Osteocyte (in vitro differentiated cells): ENCODE measurements around the gene SAV1. TPM values are rescaled to one million over a fixed set of nuclear protein-coding genes. Genes with fewer than 3 reads are reported as not detected.
A peak's percentile ranks its signal among the peaks of the same experiment; 100 is the strongest.
"Not testable (repeated sequence)": the region's sequence is repeated elsewhere in the genome, so short reads cannot be mapped to it uniquely, and the experiment has no call there.

Experiments used
- DNase-seq: peaks from one replicate; pipeline ENCODE4 v3.0.0; 2021; ENCODE audit warnings: mixed read lengths; ENCODE audit not compliant: unreplicated experiment; ENCODE audit errors: extremely low spot score
- H3K27ac Mint-ChIP-seq: one replicate; pipeline ENCODE4 v1.8.0; 2021; ENCODE audit warnings: mild to moderate bottlenecking, mixed read lengths; ENCODE audit not compliant: unreplicated experiment
- H3K27me3 Mint-ChIP-seq: one replicate; pipeline ENCODE4 v1.8.0; 2021; ENCODE audit warnings: mixed read lengths; ENCODE audit not compliant: unreplicated experiment
- H3K36me3 Mint-ChIP-seq: one replicate; pipeline ENCODE4 v1.8.0; 2021; ENCODE audit warnings: mixed read lengths; ENCODE audit not compliant: unreplicated experiment
- H3K4me1 Mint-ChIP-seq: one replicate; pipeline ENCODE4 v1.8.0; 2021; ENCODE audit warnings: mixed read lengths; ENCODE audit not compliant: unreplicated experiment
- H3K4me3 Mint-ChIP-seq: one replicate; pipeline ENCODE4 v1.8.0; 2021; ENCODE audit warnings: mild to moderate bottlenecking, moderate library complexity, mixed read lengths; ENCODE audit not compliant: unreplicated experiment
- H3K9me3 Mint-ChIP-seq: one replicate; pipeline ENCODE4 v1.8.0; 2021; ENCODE audit warnings: mixed read lengths; ENCODE audit not compliant: unreplicated experiment
- total RNA-seq: library from RNA; stranded (reverse); gene quantifications from 2 replicates; pipeline ENCODE4 v1.2.1, GENCODE V29; 2021
- TF ChIP-seq, protein P1 (sequence below): fragments of 200-600 bp; sonication (generic); IDR thresholded peaks from 2 replicates; pipeline ENCODE4 v1.5.0; 2021; ENCODE audit warnings: antibody characterized with exemption, mild to moderate bottlenecking, moderate library complexity

Gene SAV1
- total RNA-seq, 1 donor from 2014 or later, result 47.9 TPM

DNA sequence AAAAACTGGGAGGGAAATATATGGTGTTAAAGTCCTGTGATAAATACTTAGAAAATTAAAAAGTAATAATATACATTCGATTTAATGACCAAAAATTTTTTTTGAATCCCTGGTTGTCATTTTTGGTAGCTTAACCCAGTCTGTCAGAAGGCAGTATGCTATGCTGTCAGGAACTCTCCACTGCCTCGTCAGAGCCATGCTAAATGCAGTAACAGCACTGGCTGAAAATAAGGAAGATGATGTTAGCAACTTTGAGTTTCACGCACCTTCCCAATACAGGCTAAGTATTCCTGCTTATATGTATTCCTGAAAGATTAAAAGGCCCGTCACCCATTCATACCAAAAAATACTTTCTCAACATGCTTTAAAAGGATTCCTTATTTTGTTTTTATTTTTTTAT, 34.2 kb downstream of the SAV1 start:
- H3K9me3 Mint-ChIP-seq, result no peaks in the 10 kb centered on the region
- no peak overlapping the region for H3K27ac Mint-ChIP-seq
- TF ChIP-seq, protein P1, sequence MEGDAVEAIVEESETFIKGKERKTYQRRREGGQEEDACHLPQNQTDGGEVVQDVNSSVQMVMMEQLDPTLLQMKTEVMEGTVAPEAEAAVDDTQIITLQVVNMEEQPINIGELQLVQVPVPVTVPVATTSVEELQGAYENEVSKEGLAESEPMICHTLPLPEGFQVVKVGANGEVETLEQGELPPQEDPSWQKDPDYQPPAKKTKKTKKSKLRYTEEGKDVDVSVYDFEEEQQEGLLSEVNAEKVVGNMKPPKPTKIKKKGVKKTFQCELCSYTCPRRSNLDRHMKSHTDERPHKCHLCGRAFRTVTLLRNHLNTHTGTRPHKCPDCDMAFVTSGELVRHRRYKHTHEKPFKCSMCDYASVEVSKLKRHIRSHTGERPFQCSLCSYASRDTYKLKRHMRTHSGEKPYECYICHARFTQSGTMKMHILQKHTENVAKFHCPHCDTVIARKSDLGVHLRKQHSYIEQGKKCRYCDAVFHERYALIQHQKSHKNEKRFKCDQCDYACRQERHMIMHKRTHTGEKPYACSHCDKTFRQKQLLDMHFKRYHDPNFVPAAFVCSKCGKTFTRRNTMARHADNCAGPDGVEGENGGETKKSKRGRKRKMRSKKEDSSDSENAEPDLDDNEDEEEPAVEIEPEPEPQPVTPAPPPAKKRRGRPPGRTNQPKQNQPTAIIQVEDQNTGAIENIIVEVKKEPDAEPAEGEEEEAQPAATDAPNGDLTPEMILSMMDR, result no peak
- no peaks in the 10 kb centered on the region for H3K27me3 Mint-ChIP-seq
- no peak for DNase-seq
- H3K4me3 Mint-ChIP-seq, result no peak overlapping the region
- peaks cover 37% of the 10 kb centered on the region for H3K36me3 Mint-ChIP-seq
- peaks cover 23% of the 10 kb centered on the region for H3K4me1 Mint-ChIP-seq

DNA sequence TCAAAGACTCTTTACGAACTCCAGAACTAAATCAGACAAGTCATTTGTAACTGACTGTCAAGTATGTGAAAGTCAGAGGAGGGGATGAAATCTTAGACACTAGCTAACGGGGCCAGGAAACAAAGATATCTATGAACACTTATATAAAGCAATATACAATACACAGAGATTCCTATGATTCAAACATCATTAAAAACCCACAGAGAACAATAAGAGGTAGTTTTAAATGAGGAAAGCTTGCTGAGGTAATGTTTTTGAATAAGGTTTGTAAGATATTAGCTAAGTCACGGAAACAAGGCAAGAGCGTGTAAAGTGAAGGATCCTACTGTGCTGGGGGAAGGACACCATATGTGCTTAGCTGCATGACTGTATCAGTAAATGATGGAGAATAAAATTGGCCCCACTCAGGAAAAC, 36.7 kb downstream of the SAV1 start:
- TF ChIP-seq, protein P1, result no peak
- DNase-seq, result no peak
- no peaks in the 10 kb centered on the region for H3K27me3 Mint-ChIP-seq
- peak overlapping the region; percentile 71 for H3K27ac Mint-ChIP-seq
- H3K4me1 Mint-ChIP-seq, result peaks cover 23% of the 10 kb centered on the region
- no peak overlapping the region for H3K4me3 Mint-ChIP-seq
- no peaks in the 10 kb centered on the region for H3K9me3 Mint-ChIP-seq
- H3K36me3 Mint-ChIP-seq, result peaks cover 34% of the 10 kb centered on the region

DNA sequence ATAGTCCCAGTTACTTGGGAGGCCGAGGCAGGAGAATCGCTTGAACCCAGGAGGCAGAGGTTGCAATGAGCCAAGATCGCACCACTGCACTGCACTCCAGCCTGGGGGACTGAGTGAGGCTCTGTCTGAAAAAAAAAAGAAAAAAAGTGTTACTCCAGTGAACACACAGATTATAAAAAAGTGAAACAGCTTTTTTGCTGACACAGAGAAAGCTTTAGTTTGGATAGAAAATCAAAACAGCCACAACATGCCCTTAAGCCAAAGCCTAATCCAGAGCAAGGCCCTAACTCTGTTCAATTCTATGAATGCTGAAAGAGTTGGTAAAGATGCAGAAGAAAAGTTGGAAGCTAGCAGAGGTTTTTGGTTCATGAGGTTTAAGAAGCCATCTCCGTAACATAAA, 43.2 kb downstream of the SAV1 start:
- not testable (repeated sequence) for H3K4me3 Mint-ChIP-seq, H3K9me3 Mint-ChIP-seq, H3K27ac Mint-ChIP-seq, DNase-seq, H3K27me3 Mint-ChIP-seq
- Mint-ChIP-seq H3K4me1 (peaks cover 12% of the 10 kb centered on the region), H3K36me3 (peaks cover 20% of the 10 kb centered on the region)

DNA sequence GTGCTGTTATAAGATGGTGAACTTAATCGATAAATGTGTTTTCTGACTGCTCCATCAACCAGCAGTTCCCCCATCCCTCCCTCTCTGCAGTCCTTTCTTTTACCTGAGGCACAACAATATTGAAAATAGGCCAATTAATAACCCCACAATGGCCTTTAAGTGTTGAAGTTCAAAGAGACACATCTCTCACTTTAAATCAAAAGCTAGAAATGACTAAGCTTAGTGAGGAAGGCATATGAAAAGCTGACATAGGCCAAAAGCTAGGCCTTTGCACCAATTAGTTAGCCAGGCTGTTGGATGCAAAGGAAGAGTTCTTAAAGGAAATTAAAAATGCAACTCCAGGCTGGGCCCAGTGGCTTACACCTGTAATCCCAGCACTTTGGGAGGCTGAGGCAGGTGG, 43.7 kb downstream of the SAV1 start:
- no peaks in the 10 kb centered on the region for H3K27me3 Mint-ChIP-seq
- no peak overlapping the region for H3K4me3 Mint-ChIP-seq
- peaks cover 17% of the 10 kb centered on the region for H3K36me3 Mint-ChIP-seq
- H3K4me1 Mint-ChIP-seq, result peaks cover 11% of the 10 kb centered on the region
- H3K27ac Mint-ChIP-seq, result no peak overlapping the region
- no peaks in the 10 kb centered on the region for H3K9me3 Mint-ChIP-seq
- no peak for DNase-seq
- TF ChIP-seq, protein P1, result no peak

DNA sequence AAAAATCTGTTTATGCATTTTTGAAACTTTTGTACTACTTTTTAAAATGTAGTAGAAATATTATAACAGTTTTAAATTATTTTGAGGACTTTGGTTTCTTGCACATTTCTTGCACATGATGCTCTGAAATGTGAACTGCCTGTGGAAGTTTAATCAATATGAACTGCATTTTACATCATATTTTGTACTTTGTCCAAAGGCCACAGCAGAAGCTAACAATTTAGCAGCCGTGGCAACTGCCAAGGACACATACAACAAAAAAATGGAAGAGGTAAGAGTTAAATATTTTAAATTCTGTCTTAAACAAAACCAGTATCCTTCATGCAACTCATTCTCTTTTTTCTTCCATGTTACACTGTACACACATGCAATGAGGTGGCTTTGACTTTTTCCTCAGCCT, 45.1 kb downstream of the SAV1 start:
- TF ChIP-seq, protein P1, result no peak

DNA sequence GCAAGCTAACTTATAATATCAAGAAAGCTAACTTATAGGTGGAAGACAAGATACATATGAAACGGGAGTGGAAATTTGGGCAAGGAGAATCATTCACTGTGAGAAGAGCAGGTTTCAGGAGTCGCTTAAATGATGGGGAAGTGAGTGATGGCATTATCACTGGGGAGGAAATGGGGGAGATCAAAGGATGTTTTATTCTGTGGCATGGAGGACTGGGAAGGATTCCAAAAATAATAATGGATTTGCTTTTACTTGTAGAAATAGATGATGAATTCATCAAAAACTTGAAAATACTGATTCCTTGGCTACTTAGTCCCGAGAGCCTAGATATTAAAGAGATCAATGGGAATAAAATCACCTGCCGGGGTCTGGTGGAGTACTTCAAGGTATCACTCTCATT, 47.8 kb downstream of the SAV1 start:
- H3K27me3 Mint-ChIP-seq, result no peaks in the 10 kb centered on the region
- DNase-seq, result no peak
- H3K27ac Mint-ChIP-seq, result no peak overlapping the region
- peaks cover 10% of the 10 kb centered on the region for H3K36me3 Mint-ChIP-seq
- H3K4me3 Mint-ChIP-seq, result no peak overlapping the region
- TF ChIP-seq, protein P1, result no peak
- H3K4me1 Mint-ChIP-seq, result peaks cover 11% of the 10 kb centered on the region
- no peaks in the 10 kb centered on the region for H3K9me3 Mint-ChIP-seq

More for the DNA sequence above, 45.1 kb downstream of the SAV1 start:
- DNase-seq, result no peak
- Mint-ChIP-seq H3K27ac (no peak overlapping the region), H3K27me3 (no peaks in the 10 kb centered on the region), H3K9me3 (no peaks in the 10 kb centered on the region), H3K36me3 (peaks cover 16% of the 10 kb centered on the region), H3K4me3 (no peak overlapping the region), H3K4me1 (peaks cover 11% of the 10 kb centered on the region)
